Renal cortical epithelial cell (primary cell): ENCODE measurements around the gene FN1. TPM values are rescaled to one million over a fixed set of nuclear protein-coding genes. Genes with fewer than 3 reads are reported as not detected.

Experiments used
- DNase-seq: peaks from one replicate; pipeline ENCODE4 v3.0.0-alpha.2; 2011; ENCODE audit warnings: low read depth
- total RNA-seq: library from RNA; depleted of rRNA; stranded (reverse); fragments of >200 nt; gene quantifications from 2 replicates; pipeline ENCODE4 v1.2.3, GENCODE V29; 2014

The FN1 gene
- total RNA-seq, 1 donor from 2014 or later: 9,084 TPM

GRCh38 chr2:215441560-215442400 is 5.9 kb upstream of the FN1 start:
- DNase-seq: peak; percentile 92

GRCh38 chr2:215439980-215440512 is 4.2 kb upstream of the FN1 start:
- DNase-seq: peak; percentile 64

GRCh38 chr2:215439404-215439803 is 3.5 kb upstream of the FN1 start:
- DNase-seq: no peak

- DNase-seq: no peak
These were observed 1.7 kb upstream of the FN1 start for GRCh38 chr2:215437614-215438013.

GRCh38 chr2:215436705-215437565 is 1.1 kb upstream of the FN1 start:
- no peak for DNase-seq

GRCh38 chr2:215435280-215435869 is 493 bp downstream of the FN1 start:
- DNase-seq: no peak

GRCh38 chr2:215434447-215435279 is 1.2 kb downstream of the FN1 start:
- no peak for DNase-seq

GRCh38 chr2:215432759-215433594 is 2.9 kb downstream of the FN1 start:
- DNase-seq: no peak

GRCh38 chr2:215431778-215432758 is 3.8 kb downstream of the FN1 start:
- DNase-seq: no peak

- no peak for DNase-seq
These were observed 4.6 kb downstream of the FN1 start for GRCh38 chr2:215431290-215431689.

- no peak for DNase-seq
These were observed 5.2 kb downstream of the FN1 start for GRCh38 chr2:215430528-215431187.

GRCh38 chr2:215429424-215429823 is 6.4 kb downstream of the FN1 start:
- DNase-seq: no peak

- DNase-seq: no peak
These were observed 7.6 kb downstream of the FN1 start for GRCh38 chr2:215428060-215428910.

GRCh38 chr2:215427585-215427984 is 8.3 kb downstream of the FN1 start:
- DNase-seq: no peak

GRCh38 chr2:215425021-215425782 is 10.7 kb downstream of the FN1 start:
- no peak for DNase-seq

- DNase-seq: no peak
These were observed 11.8 kb downstream of the FN1 start for GRCh38 chr2:215423928-215424540.
